ENCODE measurements around the gene NXPE2.
"Not testable (repeated sequence)": the region's sequence is repeated elsewhere in the genome, so short reads cannot be mapped to it uniquely, and the experiment has no call there.

The NXPE2 gene

GRCh38 chr11:114678125-114679036 lies at the start of gene NXPE2:
Gene NXPE2, plus strand, starts transcription at chr11:114678527. Its CDS starts 49 bp downstream, at chr11:114678576.
- DNase-seq (ENCODE audit: low read depth in 2 of 2): no peak

DNA sequence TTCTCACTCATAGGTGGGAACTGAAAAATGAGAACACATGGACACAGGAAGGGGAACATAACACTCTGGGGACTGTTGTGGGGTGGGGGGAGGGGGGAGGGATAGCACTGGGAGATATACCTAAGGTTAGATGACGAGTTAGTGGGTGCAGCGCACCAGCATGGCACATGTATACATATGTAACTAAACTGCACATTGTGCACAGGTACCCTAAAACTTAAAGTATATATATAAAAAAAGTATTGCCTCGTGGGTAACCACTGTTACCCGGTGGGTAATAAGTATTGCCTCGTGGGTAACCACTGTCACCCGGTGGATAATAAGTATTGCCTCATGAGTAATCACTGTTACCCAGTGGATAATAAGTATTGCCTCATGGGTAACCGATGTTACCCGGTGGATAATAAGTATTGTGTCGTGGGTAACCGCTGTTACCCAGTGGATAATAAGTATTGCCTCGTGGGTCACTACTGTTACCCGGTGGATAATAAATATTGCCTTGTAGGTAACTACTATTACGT lies 46.8 kb upstream of the NXPE2 start:
- not testable (repeated sequence) for DNase-seq (ENCODE audit: low read depth in 2 of 2)

DNA sequence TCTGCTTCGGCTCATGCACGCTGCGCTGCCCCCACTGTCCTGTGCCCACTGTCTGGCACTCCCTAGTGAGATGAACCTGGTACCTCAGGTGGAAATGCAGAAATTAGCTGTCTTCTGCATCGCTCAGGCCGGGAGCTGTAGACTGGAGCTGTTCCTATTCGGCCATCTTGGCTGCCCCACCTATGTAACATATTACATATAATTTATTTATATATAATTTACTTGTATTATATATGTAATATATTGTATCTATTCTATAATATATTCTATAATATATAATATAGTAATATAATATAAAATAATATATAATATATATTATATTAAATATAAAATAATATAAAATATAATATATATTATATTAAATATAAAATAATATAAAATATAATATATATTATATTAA lies 38.9 kb upstream of the NXPE2 start:
- DNase-seq (ENCODE audit: low read depth in 2 of 2): not testable (repeated sequence)

DNA sequence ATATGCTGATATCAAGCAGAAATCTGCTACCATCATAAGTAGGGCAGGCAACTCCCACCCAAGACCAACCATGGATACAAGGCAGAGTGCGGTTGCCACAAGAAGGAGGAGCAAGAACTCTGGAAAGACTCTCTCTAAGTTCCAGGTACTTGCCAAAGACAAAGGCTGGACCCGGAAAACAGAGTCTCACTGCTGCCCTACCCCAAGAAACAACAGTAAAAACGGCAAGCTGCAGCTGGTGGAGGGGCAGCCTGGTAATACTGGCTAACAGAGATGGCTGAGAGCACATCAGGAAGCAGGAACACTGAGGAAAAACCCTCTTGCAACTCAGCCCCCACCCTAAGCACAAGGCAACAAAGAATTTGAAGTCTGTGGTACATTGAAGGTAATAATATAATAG lies 27.7 kb upstream of the NXPE2 start:
- no peak for DNase-seq (ENCODE audit: low read depth in 2 of 2)

DNA sequence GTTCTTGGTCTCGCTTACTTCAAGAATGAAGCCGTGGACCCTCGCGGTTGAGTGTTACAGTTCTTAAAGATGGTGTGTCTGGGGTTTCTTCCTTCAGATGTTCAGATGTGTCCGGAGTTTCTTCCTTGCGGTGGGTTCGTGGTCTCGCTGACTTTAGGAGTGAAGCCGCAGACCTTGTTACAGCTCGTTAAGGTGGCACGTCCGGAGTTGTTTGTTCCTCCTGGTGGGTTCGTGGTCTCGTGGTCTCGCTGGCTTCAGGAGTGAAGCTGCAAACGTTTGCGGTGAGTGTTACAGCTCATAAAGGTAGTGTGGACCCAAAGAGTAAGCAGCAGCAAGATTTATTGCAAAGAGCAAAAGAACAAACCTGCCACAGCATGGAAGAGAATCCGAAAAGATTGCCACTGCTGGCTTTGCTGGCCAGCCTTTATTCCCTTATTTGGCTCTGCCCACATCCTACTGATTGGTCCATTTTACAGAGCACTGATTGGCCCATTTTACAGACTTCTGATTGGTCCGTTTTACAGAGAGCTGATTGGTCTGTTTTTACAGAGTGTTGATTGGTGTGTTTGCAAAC lies 27.1 kb upstream of the NXPE2 start:
- no peak for DNase-seq (ENCODE audit: low read depth in 2 of 2)

GRCh38 chr11:114653148-114653547 lies 25.2 kb upstream of the NXPE2 start:
- no peak for DNase-seq (ENCODE audit: low read depth in 2 of 2)

DNA sequence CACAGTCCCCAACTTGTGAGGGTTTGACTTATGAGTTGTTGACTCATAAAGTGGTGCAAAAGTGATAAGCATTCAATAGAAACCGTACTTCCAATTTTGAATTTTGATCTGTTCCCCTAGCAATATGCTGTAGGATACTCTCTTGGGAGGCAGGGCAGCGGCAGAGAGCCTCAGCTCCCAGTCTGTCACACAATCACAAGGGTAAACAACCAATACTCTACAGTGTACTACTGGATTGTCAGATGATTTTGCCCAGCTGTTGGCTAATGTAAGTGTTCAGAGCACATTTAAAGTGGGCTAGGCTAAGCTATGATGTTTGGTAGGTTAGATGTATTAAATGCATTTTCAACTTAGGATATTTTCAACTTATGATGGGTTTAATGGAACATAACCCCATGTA lies 13.7 kb upstream of the NXPE2 start:
- no peak for DNase-seq (ENCODE audit: low read depth in 2 of 2)

DNA sequence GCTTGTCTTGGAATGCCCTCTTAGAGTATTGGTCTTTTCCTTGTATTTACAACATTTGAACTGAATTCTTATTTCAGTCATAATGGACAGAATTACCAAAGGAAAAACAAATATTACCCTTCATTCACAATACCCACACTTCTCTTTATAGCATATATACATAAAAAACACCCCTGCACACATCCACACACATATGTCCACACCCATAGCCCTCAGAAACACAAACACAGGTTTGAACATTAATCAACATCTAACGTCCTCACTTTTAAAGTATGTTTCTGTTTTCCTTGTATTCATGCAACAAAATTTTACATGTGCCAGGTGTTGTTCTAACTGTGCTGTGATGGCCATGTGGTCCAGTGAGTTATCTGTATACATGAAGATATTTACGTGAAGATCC lies 11.6 kb upstream of the NXPE2 start:
- DNase-seq (ENCODE audit: low read depth in 2 of 2): no peak

- DNase-seq (ENCODE audit: low read depth in 2 of 2): no peak
Observed at GRCh38 chr11:114668109-114668508, 10.2 kb upstream of the NXPE2 start.

GRCh38 chr11:114673661-114674060 lies 4.7 kb upstream of the NXPE2 start:
- no peak for DNase-seq (ENCODE audit: low read depth in 2 of 2)

- no peak for DNase-seq (ENCODE audit: low read depth in 2 of 2)
Observed at GRCh38 chr11:114679505-114679904, 1.2 kb downstream of the NXPE2 start.

DNA sequence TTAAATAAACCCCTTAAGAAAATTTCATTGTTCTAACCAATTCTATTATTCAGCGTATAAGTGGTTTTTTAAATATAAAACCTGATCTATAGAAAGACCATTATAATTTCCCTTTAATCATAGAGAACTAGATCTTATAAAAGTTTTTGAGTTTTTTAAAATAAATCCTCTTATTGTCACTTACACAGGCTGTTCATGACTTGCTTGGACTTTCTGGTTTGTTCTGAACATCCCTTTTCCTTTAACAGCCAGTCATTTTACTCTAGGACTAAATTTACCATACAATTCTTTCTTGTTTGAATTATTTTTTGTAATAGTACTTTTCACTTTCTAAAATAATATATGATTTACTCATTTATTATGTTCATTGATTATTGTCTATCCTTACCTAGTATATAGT lies 4.7 kb downstream of the NXPE2 start:
- no peak for DNase-seq (ENCODE audit: low read depth in 2 of 2)

DNA sequence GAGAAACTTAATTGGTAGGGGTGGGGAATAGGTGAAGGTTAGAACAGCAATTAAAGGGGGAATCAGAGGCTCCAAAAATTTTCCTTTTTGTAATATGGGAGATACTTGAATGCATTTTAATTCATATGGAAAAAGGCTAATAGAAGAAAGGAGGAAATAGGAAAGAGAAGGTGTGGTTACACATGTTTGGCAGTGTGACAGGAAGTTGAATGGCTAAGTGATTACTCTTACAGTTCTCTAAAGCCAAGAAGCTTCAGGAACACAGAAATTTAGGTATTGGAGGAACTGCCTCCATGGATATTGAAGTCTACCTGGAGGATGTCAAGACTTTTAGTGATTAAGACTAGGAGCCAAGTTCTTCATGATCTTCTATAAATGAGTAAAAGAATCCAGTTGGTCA lies 6.3 kb downstream of the NXPE2 start:
- DNase-seq (ENCODE audit: low read depth in 2 of 2): no peak

GRCh38 chr11:114685097-114685496 lies 6.8 kb downstream of the NXPE2 start:
- no peak for DNase-seq (ENCODE audit: low read depth in 2 of 2)

DNA sequence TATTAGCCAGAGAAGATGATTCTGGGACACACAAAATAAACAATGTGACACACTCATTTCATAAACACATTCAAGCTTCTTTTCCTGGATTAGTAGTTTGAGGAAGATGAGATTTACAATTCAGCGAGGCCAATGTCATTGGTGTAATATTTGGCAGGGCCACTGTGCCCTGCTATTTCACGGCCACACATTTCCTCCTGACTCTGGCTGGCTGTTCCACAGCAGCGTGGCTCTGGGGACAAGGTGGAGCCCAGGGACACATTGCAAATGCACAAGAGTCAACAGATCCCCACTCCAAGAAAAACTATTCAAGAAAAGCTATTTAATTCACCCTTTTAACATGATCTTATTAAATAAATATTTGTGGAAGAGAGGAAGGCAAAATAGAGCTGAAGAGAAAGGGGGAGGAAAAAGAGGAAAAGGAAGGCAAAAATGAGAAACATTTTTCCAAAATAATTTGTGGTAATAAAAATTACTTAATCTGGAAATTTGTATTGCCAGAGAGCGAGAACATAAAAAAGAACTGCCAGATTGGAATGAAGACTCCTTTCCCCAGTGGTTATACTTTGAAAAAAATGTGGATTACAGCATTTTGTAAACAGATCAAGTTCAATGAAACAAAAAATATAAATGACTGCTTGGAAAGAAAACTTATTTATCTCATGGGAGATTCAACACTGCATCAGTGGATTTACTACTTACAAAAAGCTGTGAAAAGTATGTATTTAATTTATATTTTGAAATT lies 27.1 kb downstream of the NXPE2 start:
- DNase-seq (ENCODE audit: low read depth in 2 of 2): no peak

DNA sequence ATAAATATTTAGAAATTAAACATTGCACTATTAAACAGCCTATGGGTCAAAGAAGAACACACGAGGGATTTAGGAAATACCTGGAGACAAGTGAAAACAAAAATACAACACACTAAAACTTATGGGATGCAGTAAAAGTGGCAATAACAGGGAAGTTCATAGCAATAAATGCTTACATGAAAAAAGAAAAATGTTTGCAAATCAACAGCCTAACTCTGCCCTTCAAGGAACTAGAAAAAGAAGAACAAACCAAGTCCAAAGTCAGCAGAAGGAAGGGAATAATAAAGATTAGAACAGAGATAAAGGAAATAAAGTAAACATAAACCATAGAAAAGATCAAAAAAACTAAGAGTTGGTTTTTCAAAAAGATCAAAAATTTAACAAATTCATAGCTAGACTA lies 31.6 kb downstream of the NXPE2 start:
- DNase-seq (ENCODE audit: low read depth in 2 of 2): no peak

GRCh38 chr11:114713756-114714155 lies 35.4 kb downstream of the NXPE2 start:
- no peak for DNase-seq (ENCODE audit: low read depth in 2 of 2)

DNA sequence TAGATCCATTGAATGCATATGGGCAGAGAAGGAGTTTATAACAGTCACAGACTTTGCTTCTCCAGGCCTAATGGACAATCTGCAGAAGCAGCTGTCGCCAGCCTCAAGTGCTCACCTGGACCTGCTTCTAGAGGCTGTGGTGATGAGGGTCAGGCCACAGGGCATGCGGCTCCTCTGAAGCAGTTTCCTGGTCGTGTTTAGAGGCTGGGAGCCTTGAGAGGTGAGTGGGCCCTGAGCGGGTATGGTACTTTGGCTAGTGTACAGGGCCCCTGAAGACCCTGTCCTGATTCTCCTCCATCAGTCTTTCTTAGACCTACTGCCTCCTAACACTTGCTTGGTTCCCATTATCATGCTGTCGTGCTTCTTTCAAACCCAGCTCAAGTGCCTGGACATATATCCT lies 41.2 kb downstream of the NXPE2 start:
- DNase-seq (ENCODE audit: low read depth in 2 of 2): no peak

DNA sequence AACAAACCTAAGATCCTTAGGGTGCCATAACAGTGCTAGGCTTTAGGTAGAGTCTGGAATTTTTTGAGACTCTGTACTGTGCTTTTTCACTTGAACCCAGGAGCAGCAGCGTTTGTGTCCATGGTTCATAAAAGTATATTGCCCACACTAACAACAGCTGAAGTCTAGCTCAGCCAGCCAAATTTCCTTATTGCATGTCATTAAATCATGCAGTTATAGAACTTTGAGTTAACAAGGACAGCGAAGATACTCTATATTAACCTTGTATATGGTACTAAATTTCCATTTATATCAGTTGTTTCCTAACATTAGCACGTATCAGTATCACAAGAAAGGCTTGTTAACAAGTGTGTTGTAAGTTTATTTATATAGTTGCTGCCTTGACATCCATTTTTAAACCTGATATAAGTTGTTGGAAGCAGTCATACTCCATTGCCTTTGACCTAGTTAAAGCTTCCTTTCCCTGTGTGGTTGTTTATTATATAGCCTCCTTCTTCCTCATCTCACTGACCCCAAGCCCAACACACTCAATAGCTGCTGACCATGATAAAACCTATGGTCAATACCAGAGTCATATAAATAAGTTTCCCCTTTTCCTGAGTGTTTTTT lies 46.7 kb downstream of the NXPE2 start:
- no peak for DNase-seq (ENCODE audit: low read depth in 2 of 2)

- no peak for DNase-seq (ENCODE audit: low read depth in 2 of 2)
Observed at GRCh38 chr11:114725623-114726022, 47.3 kb downstream of the NXPE2 start.

DNA sequence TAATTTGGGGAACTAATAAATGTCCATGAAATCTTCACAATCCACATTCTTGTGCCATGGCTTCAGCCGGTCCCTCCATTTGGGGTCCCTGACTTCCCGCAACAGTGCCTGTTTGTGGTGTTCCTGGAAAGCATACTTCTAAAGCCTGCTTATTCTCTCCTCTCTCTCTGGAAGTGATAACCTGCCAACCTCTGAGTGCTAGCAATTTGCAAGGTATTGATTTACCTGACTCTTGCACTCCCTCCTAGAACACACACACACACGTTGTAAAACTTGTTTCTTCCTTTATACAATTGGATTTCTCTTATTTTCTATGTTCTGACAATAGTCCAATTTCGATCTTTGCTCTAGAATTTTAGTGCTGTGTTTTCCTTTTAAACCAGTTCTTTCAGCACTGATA lies 58.5 kb downstream of the NXPE2 start:
- DNase-seq (ENCODE audit: low read depth in 2 of 2): no peak

- DNase-seq (ENCODE audit: low read depth in 2 of 2): peak in 1 of 2 donors; percentile 6
Observed at GRCh38 chr11:114738954-114739353, 60.6 kb downstream of the NXPE2 start.

Data from stimulated activated CD8-positive, alpha-beta memory T cell treated with anti-CD3 and anti-CD28 coated beads, Interleukin-15, amount 100 ng/mL, for 48 hours (primary cell).